Small intestine (tissue), 7 donors: ENCODE measurements around the gene EXOC4. TPM values are rescaled to one million over a fixed set of nuclear protein-coding genes. Genes with fewer than 3 reads are reported as not detected.
A peak's percentile ranks its signal among the peaks of the same experiment; 100 is the strongest.

Source experiments
- DNase-seq, 2 donors: peaks; one replicate each; pipeline versions ENCODE4 v3.0.0 to v3.0.0-alpha.2; 2013
- FAIRE-seq: peaks from 2 replicates; lab custom pipeline; 2012; peaks lifted over from hg19 to GRCh38; lab: Jason Lieb, UNC
- H3K27ac ChIP-seq, 3 donors: one replicate each; pipeline ENCODE4 v1.5.1; 2013; ENCODE audit warnings: low read length in 2 of 3, mild to moderate bottlenecking in 2 of 3, control low read depth in 1 of 3, inconsistent platforms in 1 of 3, low read depth in 1 of 3, moderate library complexity in 1 of 3
- H3K27me3 ChIP-seq, 3 donors: one replicate each; pipeline ENCODE4 v1.6.1; 2013; ENCODE audit warnings: low read length in 3 of 3, inconsistent platforms in 1 of 3; ENCODE audit not compliant: control insufficient read depth in 3 of 3, insufficient read depth in 3 of 3
- H3K36me3 ChIP-seq, 3 donors: one replicate each; pipeline ENCODE4 v1.6.1; 2013; ENCODE audit warnings: low read length in 3 of 3, inconsistent platforms in 1 of 3, low read depth in 1 of 3, mild to moderate bottlenecking in 1 of 3, moderate library complexity in 1 of 3; ENCODE audit not compliant: control insufficient read depth in 3 of 3, insufficient read depth in 2 of 3
- H3K4me1 ChIP-seq, 3 donors: one replicate each; pipeline ENCODE4 v1.6.1; 2013; ENCODE audit warnings: low read length in 2 of 3, inconsistent platforms in 1 of 3, low read depth in 1 of 3, mild to moderate bottlenecking in 1 of 3, moderate library complexity in 1 of 3; ENCODE audit not compliant: control insufficient read depth in 3 of 3, insufficient read depth in 2 of 3
- H3K4me3 ChIP-seq, 3 donors: one replicate each; pipeline ENCODE4 v1.5.1; 2013; ENCODE audit warnings: low read length in 3 of 3, control low read depth in 1 of 3, inconsistent platforms in 1 of 3, low read depth in 1 of 3, mild to moderate bottlenecking in 1 of 3, moderate library complexity in 1 of 3
- H3K9me3 ChIP-seq, 2 donors: one replicate each; pipeline ENCODE4 v1.6.1; 2013; ENCODE audit warnings: low read depth in 1 of 2, low read length in 1 of 2; ENCODE audit not compliant: control insufficient read depth in 2 of 2, insufficient read depth in 1 of 2
- WGBS, 3 donors: extraction: QIAGEN DNeasy Blood & Tissue Kit; methylation state at CpG; one replicate each; pipeline ENCODE4 v1.1.7; 2013; 5-methylcytosine and 5-hydroxymethylcytosine counted together
- polyA plus RNA-seq, 4 donors: library from polyadenylated mRNA; stranded (reverse) in 3 of 4; unstranded in 1 of 4; fragments of 200-250 nt in 3 of 4; fragments of 120-200 nt in 1 of 4; gene quantifications; one replicate each; pipeline versions ENCODE4 v1.2.1 to v1.2.3, GENCODE V29; 2013
- donor health status: healthy with polysubstance abuse.
- donor health status: control.
- donor health status: control.
- donor health status: Bipolar disorder and iron deficiency.
- donor health status: healthy.

The EXOC4 gene
- polyA plus RNA-seq, 4 donors: 10.5 to 46.8 (median 18.8) TPM

DNA sequence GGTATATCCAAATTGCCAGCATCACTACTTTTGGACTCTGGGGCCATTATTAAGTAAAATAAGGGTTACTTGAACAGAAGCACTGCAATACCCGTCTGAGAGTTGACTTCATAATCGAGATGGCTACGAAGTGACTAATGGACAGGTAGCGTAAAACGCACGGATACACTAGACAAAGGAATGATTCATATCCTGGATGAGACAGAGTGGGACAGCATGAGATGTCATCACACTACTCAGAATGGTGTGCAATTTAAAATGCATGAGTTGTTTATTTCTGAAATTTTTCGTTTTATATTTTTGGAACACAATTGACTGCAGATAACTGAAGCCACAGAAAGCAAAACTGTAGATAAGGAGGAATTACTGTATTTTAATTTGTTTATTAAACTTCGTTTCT is 452.7 kb downstream of the EXOC4 start:
- FAIRE-seq (no peak), DNase-seq (no peak)
- WGBS, 3 donors: 83 to 89% (median 84%) methylated on average over 8 of the region's 8 CpGs
- no peaks in the 10 kb centered on the region for H3K36me3 ChIP-seq
- H3K27me3 ChIP-seq: no peaks in the 10 kb centered on the region
- H3K27ac ChIP-seq: no peak overlapping the region
- H3K4me1 ChIP-seq: no peaks in the 10 kb centered on the region
- H3K9me3 ChIP-seq: no peaks in the 10 kb centered on the region
- no peak overlapping the region for H3K4me3 ChIP-seq

DNA sequence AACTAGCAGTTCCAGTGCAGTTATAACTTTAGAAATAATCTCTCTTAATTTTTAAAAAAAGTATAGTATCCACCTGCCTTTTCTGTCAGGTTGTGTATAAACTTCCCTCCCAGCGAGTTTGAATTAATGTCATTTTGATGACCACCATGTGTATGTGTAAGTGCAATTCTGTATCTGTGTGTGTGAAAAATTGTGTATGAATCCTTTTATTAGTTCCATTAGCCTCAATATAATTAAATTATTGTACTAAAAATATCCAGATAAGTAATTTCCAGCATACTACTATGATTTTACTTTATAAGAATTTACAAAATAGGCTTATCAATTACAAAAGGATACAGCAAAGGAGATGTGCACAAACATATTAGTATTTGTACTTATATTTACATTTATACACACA is 453.1 kb downstream of the EXOC4 start:
- no peak overlapping the region for H3K27ac ChIP-seq
- DNase-seq (no peak), FAIRE-seq (no peak)
- no peaks in the 10 kb centered on the region for H3K27me3 ChIP-seq
- H3K4me3 ChIP-seq: no peak overlapping the region
- WGBS, 3 donors: 88 to 98% (median 93%) methylated on average over 1 of the region's 1 CpG
- no peaks in the 10 kb centered on the region for H3K9me3 ChIP-seq
- H3K36me3 ChIP-seq: no peaks in the 10 kb centered on the region
- no peaks in the 10 kb centered on the region for H3K4me1 ChIP-seq

DNA sequence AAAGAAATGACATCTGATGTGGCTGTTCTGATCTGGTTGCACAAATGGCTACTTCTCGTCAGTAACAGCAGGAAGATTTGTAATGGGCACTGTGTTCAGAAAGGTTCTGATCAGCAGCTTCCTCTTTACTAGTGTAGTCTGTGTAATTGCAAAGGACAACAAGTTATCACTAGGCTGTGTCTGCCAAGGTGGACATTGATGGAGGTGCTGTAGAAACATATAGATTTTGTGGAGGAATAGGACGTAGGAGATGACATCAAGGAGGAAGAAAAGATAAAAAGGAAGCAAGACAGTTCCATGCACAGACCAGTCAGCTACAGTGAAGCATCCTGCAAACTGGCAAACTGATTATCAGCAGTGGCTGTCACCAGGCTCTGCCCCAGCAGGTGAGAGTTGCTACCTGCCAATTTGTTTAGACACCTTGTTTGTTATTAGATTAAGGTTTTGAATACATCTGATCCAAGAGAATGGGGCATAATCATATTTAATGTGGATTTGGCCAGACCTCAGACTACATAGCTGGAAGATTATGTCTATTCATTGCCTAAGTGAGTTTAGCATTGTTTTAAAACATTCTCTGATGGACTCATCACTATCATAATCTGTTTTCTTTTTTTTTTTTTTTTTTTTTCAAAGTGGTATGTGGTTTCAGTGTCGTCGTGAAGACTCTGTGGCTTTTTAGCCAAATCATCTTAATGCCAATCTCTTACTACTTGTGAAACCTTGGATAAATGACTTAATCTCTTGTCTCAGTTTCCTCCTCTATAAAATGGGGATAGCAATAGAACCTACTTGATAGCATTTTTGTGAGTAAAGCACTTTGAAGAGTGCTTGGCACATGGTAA is 456.4 kb downstream of the EXOC4 start:
- no peaks in the 10 kb centered on the region for H3K9me3 ChIP-seq
- DNase-seq: no peak
- 70 to 94% (median 92%) methylated on average over 4 of the region's 4 CpGs for WGBS, 3 donors

DNA sequence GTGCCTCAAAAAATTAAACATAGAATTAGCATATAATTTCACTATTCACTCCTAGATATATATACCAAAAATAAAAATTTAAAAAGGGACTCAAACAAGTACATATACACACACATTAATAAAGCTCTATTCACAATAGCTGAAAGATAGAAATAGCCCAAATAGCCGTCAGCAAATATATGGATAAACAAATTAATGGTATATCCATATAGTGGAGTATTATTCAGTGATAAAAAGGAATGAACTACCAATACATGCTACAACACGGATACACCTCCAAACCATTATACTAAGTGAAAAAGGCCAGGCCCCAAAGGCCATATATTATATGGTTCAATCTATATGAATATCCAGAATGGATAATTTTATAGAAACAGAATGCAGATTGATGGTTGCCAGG is 459.7 kb downstream of the EXOC4 start:
- H3K4me3 ChIP-seq: no peak overlapping the region
- no peaks in the 10 kb centered on the region for H3K9me3 ChIP-seq
- DNase-seq (no peak), FAIRE-seq (no peak)
- H3K27me3 ChIP-seq: no peaks in the 10 kb centered on the region
- WGBS, 3 donors: 97 to 98% (median 98%) methylated on average over 2 of the region's 2 CpGs
- H3K36me3 ChIP-seq: no peaks in the 10 kb centered on the region
- H3K4me1 ChIP-seq: no peaks in the 10 kb centered on the region
- H3K27ac ChIP-seq: no peak overlapping the region

More for the DNA sequence above, 456.4 kb downstream of the EXOC4 start:
- H3K4me3 ChIP-seq: no peak overlapping the region
- H3K27me3 ChIP-seq: no peaks in the 10 kb centered on the region
- no peaks in the 10 kb centered on the region for H3K36me3 ChIP-seq
- no peaks in the 10 kb centered on the region for H3K4me1 ChIP-seq
- H3K27ac ChIP-seq: no peak overlapping the region
- no peak for FAIRE-seq

DNA sequence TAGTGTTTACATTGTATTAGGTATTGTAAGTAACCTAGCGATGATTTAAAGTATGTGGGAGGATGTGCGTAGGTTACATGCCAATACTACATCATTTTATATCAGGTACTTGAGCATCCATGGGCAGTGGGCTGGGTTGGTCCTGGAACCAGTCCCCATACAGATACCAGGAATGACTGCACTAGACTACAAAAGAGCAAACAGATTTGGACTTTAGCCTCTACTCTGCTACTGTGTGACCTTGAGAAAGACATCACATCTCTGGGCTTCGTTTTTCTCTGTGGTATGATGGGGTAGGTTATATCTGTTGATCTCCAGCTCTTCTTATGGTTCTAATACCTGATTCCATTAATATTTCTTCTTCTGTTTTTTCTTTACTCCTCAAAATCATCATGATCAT is 461.8 kb downstream of the EXOC4 start:
- no peak for FAIRE-seq
- WGBS, 3 donors: 76 to 86% (median 86%) methylated on average over 3 of the region's 3 CpGs

DNA sequence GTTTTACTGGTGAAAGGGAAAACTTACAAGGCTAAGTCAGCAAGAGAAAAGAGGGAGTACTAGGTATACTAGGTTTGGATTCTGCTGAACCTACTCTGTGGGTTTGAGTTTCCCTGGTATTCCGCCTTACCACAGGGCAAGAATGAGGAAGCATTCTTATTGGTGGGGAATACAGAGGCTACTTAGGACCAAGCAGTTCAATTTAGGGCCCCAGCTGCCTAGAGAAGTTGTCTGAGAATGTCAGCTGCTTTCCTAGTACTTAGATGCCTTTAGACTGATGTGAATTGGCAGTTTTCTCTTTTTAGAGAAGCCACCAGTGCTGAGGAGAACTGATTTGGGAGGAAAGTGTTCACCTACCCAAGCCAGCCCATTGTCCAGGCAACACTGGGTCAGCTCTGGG is 465.3 kb downstream of the EXOC4 start:
- Histone ChIP-seq H3K27me3 (no peaks in the 10 kb centered on the region), H3K9me3 (peaks cover 0 to 3% of the 10 kb centered on the region in 2 donors), H3K4me1 (no peaks in the 10 kb centered on the region), H3K4me3 (no peak overlapping the region), H3K36me3 (no peaks in the 10 kb centered on the region), H3K27ac (no peak overlapping the region)
- DNase-seq: no peak
- no peak for FAIRE-seq
- 90 to 100% (median 93%) methylated on average over 1 of the region's 1 CpG for WGBS, 3 donors

More for the DNA sequence above, 461.8 kb downstream of the EXOC4 start:
- Histone ChIP-seq H3K27me3 (no peaks in the 10 kb centered on the region), H3K4me3 (no peak overlapping the region), H3K27ac (no peak overlapping the region), H3K9me3 (peaks cover 0 to 3% of the 10 kb centered on the region in 2 donors), H3K36me3 (no peaks in the 10 kb centered on the region), H3K4me1 (no peaks in the 10 kb centered on the region)
- no peak for DNase-seq

DNA sequence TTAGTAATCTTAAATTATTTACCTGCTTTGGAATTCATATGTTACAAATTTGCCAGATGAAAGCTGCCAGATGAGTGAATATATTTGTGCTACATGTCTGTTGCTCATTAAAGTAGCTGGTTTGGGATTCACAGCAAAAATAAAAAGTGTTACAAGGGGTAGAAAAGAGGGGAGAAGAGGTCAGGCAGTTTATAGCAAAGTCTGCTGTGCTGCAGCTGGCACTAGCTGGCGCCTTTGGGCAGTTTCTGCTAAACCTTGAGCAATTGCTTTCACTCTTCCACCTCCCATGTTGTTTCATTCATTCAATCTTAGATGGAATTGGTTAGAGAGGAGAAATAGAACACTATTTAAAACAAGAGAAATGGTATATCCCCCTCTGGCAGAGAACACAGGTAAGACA is 470.2 kb downstream of the EXOC4 start:
- Histone ChIP-seq H3K36me3 (no peaks in the 10 kb centered on the region), H3K27me3 (no peaks in the 10 kb centered on the region), H3K27ac (no peak overlapping the region), H3K9me3 (peaks cover 0 to 3% of the 10 kb centered on the region in 2 donors), H3K4me1 (no peaks in the 10 kb centered on the region), H3K4me3 (no peak overlapping the region)
- FAIRE-seq (no peak), DNase-seq (no peak)
- WGBS, 3 donors: 81 to 92% (median 92%) methylated on average over 1 of the region's 1 CpG

DNA sequence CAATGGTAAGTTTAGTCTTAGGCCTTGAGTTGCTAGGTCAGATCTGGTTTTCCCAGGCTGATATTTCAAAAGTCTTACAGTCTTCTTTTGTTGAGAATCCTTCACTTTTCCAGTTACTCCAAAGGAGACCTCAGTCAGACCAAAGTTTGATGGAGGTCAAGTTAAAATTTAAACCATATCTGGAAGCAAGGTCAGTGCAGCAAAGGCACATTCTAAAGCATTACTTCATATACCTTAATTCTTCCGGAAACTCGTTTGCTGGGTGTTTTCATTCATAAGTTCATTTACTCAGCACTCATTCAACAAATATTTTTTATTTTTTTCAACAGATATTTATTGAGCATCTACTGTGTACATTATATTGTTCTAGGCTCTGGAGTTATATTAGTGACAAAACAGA is 471.3 kb downstream of the EXOC4 start:
- Histone ChIP-seq H3K4me3 (no peak overlapping the region), H3K27me3 (no peaks in the 10 kb centered on the region), H3K4me1 (no peaks in the 10 kb centered on the region), H3K36me3 (no peaks in the 10 kb centered on the region), H3K9me3 (no peaks in the 10 kb centered on the region), H3K27ac (no peak overlapping the region)
- FAIRE-seq (no peak), DNase-seq (peak in 1 of 2 donors; percentile 19)
- 82 to 87% (median 86%) methylated on average over 2 of the region's 2 CpGs for WGBS, 3 donors
